H1 (cell line): Measurements from ENCODE around the gene FAM167B. TPM values are rescaled to one million over a fixed set of nuclear protein-coding genes. Genes with fewer than 3 reads are reported as not detected.

Experiments used
- CTCF ChIA-PET: fragments of 300-600 bp; sonication (Branson Sonifier 250); formaldehyde crosslinking; loops from one replicate; lab custom pipeline; 2021; ENCODE audit not compliant: partially characterized antibody; lab: Charles Lee
- POLR2A ChIA-PET: fragments of 300-600 bp; sonication (Branson Sonifier 250); formaldehyde crosslinking; loops from one replicate; lab custom pipeline; 2021; ENCODE audit warnings: inconsistent platforms; ENCODE audit not compliant: partially characterized antibody; lab: Charles Lee
- DNase-seq, 2 experiments: peaks; one replicate each; pipeline versions ENCODE4 v3.0.0 to v3.0.0-alpha.2; 2010 to 2022; ENCODE audit warnings: low spot score in 2 of 2, low read depth in 1 of 2, mixed read lengths in 1 of 2
- FAIRE-seq: peaks from 2 replicates; lab custom pipeline; 2011; peaks lifted over from hg19 to GRCh38; lab: Jason Lieb, UNC
- H2AFZ ChIP-seq: 2 replicates; pipeline ENCODE4 v1.8.1; 2012; ENCODE audit warnings: low read length, inconsistent platforms
- H2AK5ac ChIP-seq: 2 replicates; pipeline ENCODE4 v1.6.1; 2013; ENCODE audit warnings: low read depth, low read length
- H2BK120ac ChIP-seq: replicated peaks from 2 replicates; pipeline ENCODE3; 2013; ENCODE audit warnings: low read depth, low read length, inconsistent platforms
- H2BK12ac ChIP-seq: 2 replicates; pipeline ENCODE4 v1.6.1; 2013; ENCODE audit warnings: low read depth, low read length
- H2BK15ac ChIP-seq: 2 replicates; pipeline ENCODE4 v1.6.1; 2013; ENCODE audit warnings: low read length
- H2BK20ac ChIP-seq: 2 replicates; pipeline ENCODE4 v1.6.1; 2013; ENCODE audit warnings: low read length
- H2BK5ac ChIP-seq: 2 replicates; pipeline ENCODE4 v1.6.1; 2013; ENCODE audit warnings: low read depth, low read length
- H3K14ac ChIP-seq: 2 replicates; pipeline ENCODE4 v1.6.1; 2013; ENCODE audit warnings: inconsistent platforms; ENCODE audit not compliant: insufficient read length
- H3K18ac ChIP-seq: 2 replicates; pipeline ENCODE4 v1.6.1; 2013; ENCODE audit warnings: low read length; ENCODE audit errors: extremely low read depth
- H3K23ac ChIP-seq: 2 replicates; pipeline ENCODE4 v1.6.1; 2013; ENCODE audit warnings: inconsistent platforms; ENCODE audit not compliant: insufficient read length
- H3K23me2 ChIP-seq: 2 replicates; pipeline ENCODE4 v1.6.1; 2013; ENCODE audit warnings: low read depth, low read length
- H3K27ac ChIP-seq: 2 replicates; pipeline ENCODE4 v1.6.1; 2011; ENCODE audit warnings: low read depth, low read length, inconsistent platforms
- H3K27me3 ChIP-seq, 4 experiments: replicated peaks in 1 of 4; 1 replicate in 1 of 4; 2 replicates in 3 of 4; pipeline versions ENCODE4 v1.6.1 to v1.8.1; 2011 to 2013; ENCODE audit warnings: low read length in 3 of 4, mild to moderate bottlenecking in 3 of 4, inconsistent platforms in 2 of 4, mixed read lengths in 2 of 4, moderate library complexity in 1 of 4; ENCODE audit not compliant: control insufficient read depth in 3 of 4, insufficient read depth in 3 of 4; ENCODE audit errors: extremely low read depth in 1 of 4
- H3K36me3 ChIP-seq, 4 experiments: 2 replicates each; pipeline versions ENCODE4 v1.6.1 to v1.8.1; 2011 to 2013; ENCODE audit warnings: mild to moderate bottlenecking in 4 of 4, low read length in 3 of 4, moderate library complexity in 2 of 4, control low read depth in 1 of 4, inconsistent platforms in 1 of 4; ENCODE audit not compliant: insufficient read depth in 4 of 4, control insufficient read depth in 2 of 4
- H3K4ac ChIP-seq: replicated peaks from 2 replicates; pipeline ENCODE3; 2013; ENCODE audit warnings: low read length, low read depth, mixed read lengths, inconsistent platforms; ENCODE audit not compliant: insufficient read length
- H3K4me1 ChIP-seq, 4 experiments: replicated peaks in 1 of 4; 1 replicate in 1 of 4; 2 replicates in 3 of 4; pipeline versions ENCODE4 v1.6.1 to v1.8.1; 2011 to 2013; ENCODE audit warnings: low read length in 3 of 4, inconsistent platforms in 2 of 4, mixed read lengths in 1 of 4; ENCODE audit not compliant: insufficient read depth in 4 of 4, control insufficient read depth in 3 of 4
- H3K4me2 ChIP-seq, 2 experiments: 2 replicates each; pipeline versions ENCODE4 v1.6.1 to v1.8.1; 2011 to 2013; ENCODE audit warnings: low read depth in 2 of 2, low read length in 2 of 2, control low read depth in 1 of 2, inconsistent platforms in 1 of 2, mild to moderate bottlenecking in 1 of 2; ENCODE audit not compliant: insufficient read depth in 1 of 2
- H3K4me3 ChIP-seq, 4 experiments: fragments of 200-600, 300-600 bp in 1 of 4; sonication (generic), shearing (Covaris generic), sonication (Bioruptor Twin) in 1 of 4; 2 replicates each; pipeline versions ENCODE4 v1.5.1 to v1.8.1; 2011 to 2016; ENCODE audit warnings: low read length in 4 of 4, low read depth in 3 of 4, control low read depth in 2 of 4, inconsistent platforms in 2 of 4, mild to moderate bottlenecking in 2 of 4, mixed read lengths in 1 of 4, moderate library complexity in 1 of 4; ENCODE audit not compliant: insufficient read depth in 2 of 4; ENCODE audit errors: extremely low read depth in 1 of 4
- H3K56ac ChIP-seq: replicated peaks from 2 replicates; pipeline ENCODE3; 2013; ENCODE audit warnings: low read depth, mild to moderate bottlenecking, mixed read lengths, low read length, inconsistent platforms; ENCODE audit not compliant: insufficient read length
- H3K79me1 ChIP-seq: 2 replicates; pipeline ENCODE4 v1.6.1; 2013; ENCODE audit warnings: low read depth, low read length, control low read depth
- H3K79me2 ChIP-seq, 2 experiments: 2 replicates each; pipeline versions ENCODE4 v1.6.1 to v1.8.1; 2012 to 2013; ENCODE audit warnings: low read length in 2 of 2, mild to moderate bottlenecking in 2 of 2, inconsistent platforms in 1 of 2; ENCODE audit not compliant: insufficient read depth in 2 of 2, control insufficient read depth in 1 of 2
- H3K9ac ChIP-seq, 4 experiments: replicated peaks in 1 of 4; 1 replicate in 1 of 4; 2 replicates in 3 of 4; pipeline versions ENCODE4 v1.6.1 to v1.8.1; 2011 to 2013; ENCODE audit warnings: low read depth in 3 of 4, low read length in 3 of 4, control low read depth in 2 of 4, mild to moderate bottlenecking in 2 of 4, moderate library complexity in 2 of 4, inconsistent platforms in 1 of 4; ENCODE audit errors: extremely low read depth in 1 of 4
- H3K9me3 ChIP-seq, 2 experiments: 2 replicates each; pipeline versions ENCODE4 v1.6.1 to v1.8.1; 2012 to 2013; ENCODE audit warnings: mild to moderate bottlenecking in 2 of 2, moderate library complexity in 2 of 2, control low read depth in 1 of 2, inconsistent platforms in 1 of 2, low read depth in 1 of 2, low read length in 1 of 2, mixed read lengths in 1 of 2; ENCODE audit not compliant: insufficient read depth in 2 of 2
- H4K20me1 ChIP-seq, 2 experiments: replicated peaks in 1 of 2; 2 replicates each; pipeline versions ENCODE3 to v1.8.1; 2011 to 2013; ENCODE audit warnings: inconsistent platforms in 2 of 2, low read length in 2 of 2, mild to moderate bottlenecking in 1 of 2; ENCODE audit not compliant: insufficient read depth in 2 of 2, control insufficient read depth in 1 of 2
- H4K5ac ChIP-seq: 2 replicates; pipeline ENCODE4 v1.6.1; 2013; ENCODE audit warnings: low read length, low read depth, mixed read lengths, inconsistent platforms; ENCODE audit not compliant: insufficient read length
- H4K8ac ChIP-seq: 2 replicates; pipeline ENCODE4 v1.8.0; 2013; ENCODE audit warnings: mild to moderate bottlenecking, moderate library complexity, low read length, inconsistent platforms; ENCODE audit not compliant: insufficient read depth; ENCODE audit errors: extremely low read depth
- H4K91ac ChIP-seq: replicated peaks from 2 replicates; pipeline ENCODE3; 2013; ENCODE audit warnings: low read length, mixed read lengths, inconsistent platforms; ENCODE audit not compliant: insufficient read length
- ATF2 ChIP-seq: IDR thresholded peaks from 2 replicates; pipeline ENCODE4 v1.6.1; 2012; ENCODE audit warnings: low read length, inconsistent platforms
- BACH1 ChIP-seq: IDR thresholded peaks from 2 replicates; pipeline ENCODE4 v1.6.1; 2012; ENCODE audit warnings: low read length, improper control_type of control experiment
- CHD2 ChIP-seq: IDR thresholded peaks from 2 replicates; pipeline ENCODE4 v1.6.1; 2012; ENCODE audit warnings: low read length, improper control_type of control experiment
- EGR1 ChIP-seq: IDR thresholded peaks from 2 replicates; pipeline ENCODE4 v1.6.1; 2011; ENCODE audit warnings: low read depth, low read length, borderline replicate concordance
- FOSL1 ChIP-seq: IDR thresholded peaks from 2 replicates; pipeline ENCODE4 v1.6.1; 2011; ENCODE audit warnings: mild to moderate bottlenecking, low read depth, low read length, moderate library complexity; ENCODE audit not compliant: insufficient read depth
- POU5F1 ChIP-seq: IDR thresholded peaks from 2 replicates; pipeline ENCODE4 v1.6.1; 2011; ENCODE audit warnings: low read depth, mild to moderate bottlenecking, low read length, moderate library complexity
- RAD21 ChIP-seq, 2 experiments: IDR thresholded peaks in 1 of 2; conservative IDR thresholded peaks in 1 of 2; 2 replicates each; pipeline ENCODE4 v1.6.1; 2011; ENCODE audit warnings: low read depth in 2 of 2, low read length in 2 of 2, improper control_type of control experiment in 1 of 2, inconsistent platforms in 1 of 2, mild to moderate bottlenecking in 1 of 2, moderate library complexity in 1 of 2
- RBBP5 ChIP-seq: IDR thresholded peaks from 2 replicates; pipeline ENCODE4 v1.7.1; 2012; ENCODE audit warnings: low read depth, mild to moderate bottlenecking, inconsistent platforms, low read length, moderate library complexity, borderline replicate concordance
- SRF ChIP-seq: IDR thresholded peaks from 2 replicates; pipeline ENCODE4 v1.6.1; 2011; ENCODE audit warnings: mild to moderate bottlenecking, low read depth, low read length, moderate library complexity
- TAF1 ChIP-seq: IDR thresholded peaks from 2 replicates; pipeline ENCODE4 v1.6.1; 2011; ENCODE audit warnings: mild to moderate bottlenecking, low read depth, low read length
- TAF7 ChIP-seq: optimal IDR thresholded peaks from 2 replicates; pipeline ENCODE3; 2011; ENCODE audit warnings: low read depth, mild to moderate bottlenecking, inconsistent platforms, low read length, moderate library complexity, borderline replicate concordance
- TBP ChIP-seq: IDR thresholded peaks from 2 replicates; pipeline ENCODE4 v1.6.1; 2011; ENCODE audit warnings: low read depth, low read length, improper control_type of control experiment
- WGBS, 2 experiments: shearing (Covaris generic) in 1 of 2; methylation state at CpG; one replicate each; pipeline versions ENCODE4 v1.1.6 to v1.1.7; 2013 to 2015; ENCODE audit warnings: low lambda C conversion rate in 2 of 2, mixed read lengths in 2 of 2, inconsistent platforms in 1 of 2, low coverage in 1 of 2, missing lambda C conversion rate in 1 of 2; ENCODE audit not compliant: insufficient replicate concordance in 2 of 2, insufficient coverage in 1 of 2, insufficient read length in 1 of 2; ENCODE audit errors: extremely low coverage in 1 of 2, missing lambda C conversion rate in 1 of 2; 5-methylcytosine and 5-hydroxymethylcytosine counted together
- polyA plus RNA-seq, 7 experiments: library from polyadenylated mRNA; depleted of rRNA in 3 of 7; stranded (reverse) in 5 of 7; unstranded in 2 of 7; fragments of >200 nt in 5 of 7; fragments of 200-250 nt in 2 of 7; gene quantifications; 1 replicate in 5 of 7; 2 replicates in 1 of 7; 4 replicates in 1 of 7; pipeline versions ENCODE4 v1.2.1 to v1.2.3, GENCODE V29; 2011 to 2013; ENCODE audit warnings: missing spikeins in 2 of 7, mixed read lengths in 2 of 7
- total RNA-seq: library from RNA; stranded (reverse); fragmentation: NEBNext Ultra II Directional; extraction: Animal tissue kit (Norgen Biotek cat#: 25700); gene quantifications from 2 replicates; pipeline ENCODE4 v1.2.1, GENCODE V29; 2021

Gene FAM167B
- total and polyA plus RNA-seq, 2 of the 8 experiments (the other 6 are each of a cell fraction or from before 2014, with no cell fraction given): 2.8 to 3.9 TPM

- Histone ChIP-seq H2AK5ac (no peak overlapping the region), H3K4me2 (no peak overlapping the region), H3K79me1 (peaks cover 2% of the 10 kb centered on the region; the same call in 1 of the 2 replicates), H4K20me1 (peaks cover 0 to 2% of the 10 kb centered on the region in 2 experiments), H3K56ac (no peak overlapping the region), H2BK12ac (no peak overlapping the region), H2BK120ac (no peak overlapping the region), H3K4ac (no peak overlapping the region), H4K91ac (no peak overlapping the region), H2AFZ (no peak overlapping the region), H4K8ac (no peak overlapping the region), H3K23ac (no peak overlapping the region), H2BK20ac (no peak overlapping the region), H3K23me2 (peaks cover 8% of the 10 kb centered on the region; the same call in 1 of the 2 replicates), H2BK15ac (no peak overlapping the region), H3K27ac (no peak overlapping the region), H3K14ac (no peak overlapping the region), H3K4me1 (peaks cover 0 to 10% (median 2%) of the 10 kb centered on the region in 4 experiments; a peak in 2 of 7 replicates), H3K36me3 (no peaks in the 10 kb centered on the region; a peak in 1 of 8 replicates), H3K9me3 (no peaks in the 10 kb centered on the region), H3K79me2 (no peaks in the 10 kb centered on the region), H2BK5ac (no peak overlapping the region), H3K4me3 (no peak overlapping the region), H4K5ac (no peak overlapping the region), H3K27me3 (peaks cover 0 to 4% (median 2%) of the 10 kb centered on the region in 4 experiments; a peak in 3 of 7 replicates), H3K9ac (no peak overlapping the region), H3K18ac (no peak overlapping the region)
- POLR2A ChIA-PET: interaction anchor here (0.6 to 8.9 kb wide), 7 partner anchors 10 to 194 kb away, joined by 3 to 91 read pairs (median 3); partner anchors contain the start of genes CCDC28B, EIF3I and TMEM234
- 95% methylated on average over 6 of the region's 6 CpGs; no CpG with 5 or more reads in 1 of the 2 experiments for WGBS, 2 experiments
- CTCF ChIA-PET: interaction anchor here (0.5 to 4.5 kb wide), 6 partner anchors 8 to 135 kb away, joined by 3 to 25 read pairs (median 4); partner anchors contain the start of gene TMEM39B
- FAIRE-seq: no peak
- DNase-seq: no peak
- TF ChIP-seq TBP (no peak), TAF1 (no peak), FOSL1 (no peak), EGR1 (no peak), RBBP5 (no peak), RAD21 (IDR thresholded peaks at IDR 0.05 in 1 of 2, conservative IDR thresholded peaks at IDR 0.05 in 1 of 2; ENCODE audit: low read depth in 2 of 2, low read length in 2 of 2) (no peak), CHD2 (no peak), ATF2 (no peak), TAF7 (no peak), SRF (no peak), BACH1 (no peak), POU5F1 (no peak)
Measured at GRCh38 chr1:32208469-32208868, 38.6 kb upstream of the FAM167B start.
